ENCODE measurements around the gene SLC7A1. TPM values are rescaled to one million over a fixed set of nuclear protein-coding genes. Genes with fewer than 3 reads are reported as not detected.

SLC7A1 gene
- total RNA-seq, 1 donor from 2014 or later = 31.9 TPM

- DNase-seq (ENCODE audit: low spot score) = no peak
Measured at GRCh38 chr13:29490561-29490885, 105.0 kb downstream of the SLC7A1 start.

DNA sequence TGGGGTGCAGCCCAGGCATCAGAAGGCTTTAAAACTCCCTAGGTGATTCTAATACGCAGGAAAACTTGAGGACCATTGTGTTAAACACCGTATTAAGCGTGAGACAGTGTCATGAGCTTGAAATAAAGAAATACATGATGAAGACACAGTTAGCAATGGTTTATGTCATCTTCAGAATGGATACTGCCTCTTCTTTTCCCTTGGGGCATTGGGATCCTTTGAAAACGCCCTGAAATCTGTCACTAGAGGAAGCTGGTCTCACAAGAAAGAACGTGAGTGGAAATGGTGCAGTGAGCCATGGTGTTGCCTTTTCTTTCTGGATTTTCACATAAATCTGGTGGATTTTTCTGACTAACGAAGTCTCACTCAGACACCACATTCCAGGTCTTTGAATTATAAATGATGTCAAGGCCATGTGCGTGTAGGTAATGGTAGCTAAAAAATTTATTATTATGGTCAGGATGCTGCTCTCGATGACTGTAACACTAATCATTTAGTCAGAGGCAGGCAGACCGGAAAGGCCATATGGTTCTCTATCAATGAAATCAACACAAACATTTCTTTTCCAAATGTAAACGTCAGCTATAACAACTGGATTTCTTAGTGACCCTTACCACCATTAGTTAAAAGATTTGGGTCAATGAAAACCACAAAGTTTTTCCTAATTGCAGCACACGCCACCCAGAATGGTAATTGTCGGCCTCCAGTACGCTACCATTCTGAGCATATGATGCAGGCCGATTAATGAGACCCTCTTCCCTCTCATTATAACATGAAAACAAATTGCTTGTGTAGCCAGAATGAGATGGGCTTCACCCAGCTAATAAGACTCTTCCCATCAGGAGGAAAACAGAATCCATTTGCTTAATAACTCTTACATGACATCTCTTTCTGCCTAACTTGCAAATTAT is 105.6 kb downstream of the SLC7A1 start:
- DNase-seq (ENCODE audit: low spot score) = no peak

- DNase-seq (ENCODE audit: low spot score) = peak; percentile 68
Measured at GRCh38 chr13:29487466-29488454, 107.7 kb downstream of the SLC7A1 start.

DNA sequence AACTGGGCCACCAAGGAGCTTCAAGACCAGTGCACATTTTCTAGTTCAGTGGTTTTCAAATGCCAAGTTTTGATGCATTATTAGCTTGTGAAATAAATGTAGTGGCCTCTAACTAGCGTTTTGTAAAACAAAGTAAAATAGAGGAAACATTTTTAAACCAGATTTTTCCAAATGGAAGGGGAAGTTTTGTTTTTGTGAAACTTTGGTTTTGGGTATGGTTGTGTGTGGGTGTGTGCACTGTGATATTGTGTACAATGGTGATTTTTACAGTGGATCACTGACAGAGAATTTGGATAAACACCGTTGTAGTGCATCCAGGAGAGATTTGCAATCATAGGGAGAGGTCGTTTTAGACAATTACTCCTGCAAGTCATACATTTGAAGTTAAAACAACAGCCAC is 108.9 kb downstream of the SLC7A1 start:
- no peak for DNase-seq (ENCODE audit: low spot score)

DNA sequence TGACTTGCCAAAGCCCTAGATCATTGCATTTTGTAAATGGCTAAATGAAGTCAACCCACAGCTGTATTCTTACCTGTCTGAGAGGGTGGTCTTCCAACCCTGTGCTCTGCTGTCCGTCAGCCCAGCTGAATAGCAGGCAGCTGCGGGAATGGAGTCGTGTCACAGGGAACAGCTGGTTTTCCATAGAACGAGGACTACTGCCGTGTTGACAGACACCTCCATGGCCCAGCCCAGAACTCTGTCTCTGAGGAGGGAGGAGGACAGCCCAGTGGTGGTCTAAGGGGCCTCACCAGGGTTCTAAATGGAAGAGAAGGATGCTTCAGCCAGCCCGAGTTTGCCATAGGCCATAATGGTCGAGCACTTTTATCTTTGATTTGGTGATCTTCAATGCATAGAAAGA is 110.7 kb downstream of the SLC7A1 start:
- DNase-seq (ENCODE audit: low spot score) = peak; percentile 78

- peak; percentile 64 for DNase-seq (ENCODE audit: low spot score)
Measured at GRCh38 chr13:29484236-29484635, 111.3 kb downstream of the SLC7A1 start.

DNA sequence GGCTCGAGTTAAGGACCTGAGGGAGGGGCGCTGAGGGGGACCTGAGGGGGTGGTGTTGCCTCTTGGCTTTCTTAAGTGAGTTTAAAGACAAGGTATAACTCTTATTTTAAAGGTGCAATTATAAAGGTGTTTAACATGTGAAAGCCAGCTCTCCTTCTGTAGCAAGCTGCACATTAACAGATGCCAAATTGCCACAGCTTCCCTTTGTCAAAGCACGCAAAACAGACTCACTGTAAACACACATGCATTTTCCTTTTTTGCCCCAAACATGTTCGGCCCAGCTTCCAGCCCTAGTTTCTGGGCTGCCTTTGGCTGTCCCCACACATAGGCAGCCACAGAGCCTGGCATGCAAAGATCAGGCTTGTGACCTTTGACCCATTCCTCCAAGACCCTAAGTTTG is 111.9 kb downstream of the SLC7A1 start:
- DNase-seq (ENCODE audit: low spot score) = no peak

DNA sequence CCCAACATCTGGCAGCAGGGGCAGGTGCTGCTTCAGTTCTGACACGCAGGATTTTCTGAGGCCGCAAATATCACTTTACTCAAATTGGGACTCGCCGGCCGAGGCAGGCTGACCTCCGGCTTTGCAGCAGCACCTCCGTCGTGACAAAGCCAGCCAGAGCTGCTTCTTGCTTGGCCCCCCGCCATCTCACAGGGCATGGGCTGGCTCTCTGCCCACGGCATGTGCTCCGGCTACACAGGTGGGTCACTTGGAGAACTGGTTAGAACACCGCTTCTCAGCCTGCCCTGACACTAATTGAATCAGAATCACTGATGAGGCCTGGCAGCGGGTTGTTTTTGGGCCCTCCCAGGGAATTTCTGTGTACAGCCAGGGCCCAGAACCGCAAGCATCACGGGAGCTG is 112.3 kb downstream of the SLC7A1 start:
- peak; percentile 75 for DNase-seq (ENCODE audit: low spot score)

DNA sequence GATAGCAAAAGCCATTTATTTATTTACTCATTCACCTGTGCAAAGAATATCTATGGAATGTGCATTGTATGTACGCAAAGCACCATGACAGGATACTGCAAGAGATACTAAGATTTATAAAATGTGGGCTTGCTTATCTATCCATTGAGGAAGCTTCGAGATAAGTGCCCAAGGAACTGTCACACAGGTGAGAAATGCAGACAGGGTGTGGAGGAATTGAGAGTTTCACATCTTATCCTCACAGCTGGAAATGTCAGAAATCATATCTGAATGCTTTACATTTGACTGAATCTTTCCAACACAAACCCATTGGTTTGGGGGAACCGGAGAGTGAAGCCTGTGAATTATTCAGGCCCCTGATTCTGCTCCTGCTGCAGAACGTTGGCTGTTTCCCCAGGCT is 113.0 kb downstream of the SLC7A1 start:
- no peak for DNase-seq (ENCODE audit: low spot score)

DNA sequence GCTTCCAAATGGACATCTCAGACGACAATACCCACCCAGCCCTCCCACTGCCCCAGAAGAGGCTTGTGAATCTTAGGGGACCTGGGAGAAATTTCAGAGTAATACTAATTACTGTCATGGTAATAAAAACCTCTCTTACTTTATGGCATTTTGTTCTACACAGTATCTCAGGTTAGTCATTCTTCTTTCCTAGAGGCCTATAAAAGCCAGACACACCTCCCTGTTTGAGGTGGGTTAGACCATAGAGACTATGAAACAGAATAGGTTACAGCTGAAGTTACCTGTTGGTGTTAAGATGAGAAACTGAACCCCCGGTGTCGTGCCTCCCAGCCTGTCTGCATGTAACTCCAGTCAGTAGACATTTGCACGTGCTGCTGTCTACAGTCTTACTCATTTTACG is 113.9 kb downstream of the SLC7A1 start:
- peak; percentile 18 for DNase-seq (ENCODE audit: low spot score)

DNA sequence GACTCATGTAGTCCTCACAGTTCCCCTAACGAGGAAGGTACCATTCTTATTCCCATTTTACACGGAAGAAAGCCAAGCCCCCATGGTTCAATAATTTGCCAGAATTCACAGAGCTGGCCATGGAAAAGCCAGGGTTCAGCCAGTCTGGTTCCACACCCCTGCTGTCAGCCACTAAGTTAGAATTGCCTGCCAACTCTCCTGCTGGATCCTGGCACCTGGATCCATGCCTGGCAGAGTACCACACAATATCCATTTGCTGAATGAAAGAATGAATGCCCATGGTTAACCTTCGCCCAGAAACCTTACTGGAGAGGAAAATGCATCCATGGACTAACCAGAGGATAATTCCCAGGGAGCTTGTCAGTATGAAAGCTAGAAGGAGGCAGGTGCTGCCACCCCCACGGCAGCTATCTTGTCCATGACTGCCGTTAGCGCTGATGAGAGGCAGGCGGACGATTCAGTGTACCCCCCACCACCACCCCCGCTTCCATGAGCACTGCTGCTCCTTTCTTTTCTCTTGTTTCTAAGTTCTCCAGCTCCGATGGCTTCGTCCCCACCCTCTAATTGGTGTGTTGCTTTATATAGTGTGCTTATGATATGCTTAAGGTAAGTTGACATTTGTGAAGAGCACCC is 114.5 kb downstream of the SLC7A1 start:
- no peak for DNase-seq (ENCODE audit: low spot score)

DNA sequence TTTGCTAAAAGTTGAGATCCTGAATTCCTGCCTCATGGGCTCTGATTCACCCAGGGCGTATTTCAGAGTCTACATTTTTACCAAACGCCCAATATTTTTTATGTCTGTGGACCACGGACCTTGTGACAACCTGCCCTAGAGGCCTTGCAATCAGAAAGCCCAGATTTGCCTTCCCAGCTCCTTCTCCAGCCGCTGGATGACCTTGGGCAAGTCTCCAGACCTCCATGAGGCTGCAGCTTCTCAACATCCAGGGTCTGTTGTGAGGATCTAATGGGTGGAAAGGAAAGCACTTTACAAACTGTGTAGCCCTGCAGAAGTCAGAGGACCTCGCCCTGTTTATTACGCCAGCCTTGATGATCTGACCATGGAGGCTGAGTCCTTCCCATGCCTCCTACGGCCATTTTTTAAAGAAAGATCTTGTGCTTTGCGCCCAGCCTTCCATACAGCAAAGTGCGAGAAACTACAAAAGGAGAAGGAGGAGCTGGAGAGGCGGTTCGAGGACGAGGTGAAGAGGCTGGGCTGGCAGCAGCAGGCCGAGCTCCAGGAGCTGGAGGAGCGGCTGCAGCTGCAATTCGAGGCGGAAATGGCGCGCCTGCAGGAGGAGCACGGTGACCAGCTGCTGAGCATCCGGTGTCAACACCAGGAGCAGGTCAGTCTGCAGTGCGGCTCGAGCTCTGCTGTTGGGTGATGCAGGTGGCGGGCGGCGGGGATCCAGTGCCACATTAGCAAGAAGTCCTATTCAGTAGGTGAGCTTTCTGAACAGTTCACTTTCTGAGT is 115.6 kb downstream of the SLC7A1 start:
- no peak for DNase-seq (ENCODE audit: low spot score)

DNA sequence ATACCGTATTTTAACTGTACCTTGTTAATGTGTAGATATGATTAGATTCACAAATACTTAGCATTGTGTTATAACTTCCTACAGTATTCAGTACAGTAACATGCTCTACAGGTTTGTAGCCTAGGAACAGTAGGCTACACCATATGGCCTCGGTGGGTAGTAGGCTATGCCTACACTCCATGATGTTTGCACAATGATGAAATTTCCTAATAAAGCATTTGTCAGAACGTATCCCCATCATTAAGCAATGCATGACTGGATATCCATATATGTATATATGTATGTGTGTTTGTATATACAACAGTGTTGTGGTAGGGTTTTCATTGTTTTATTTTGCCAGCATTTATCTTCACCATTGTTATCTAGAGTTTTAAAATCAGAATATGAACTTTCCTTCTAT is 119.4 kb downstream of the SLC7A1 start:
- DNase-seq (ENCODE audit: low spot score) = no peak

DNA sequence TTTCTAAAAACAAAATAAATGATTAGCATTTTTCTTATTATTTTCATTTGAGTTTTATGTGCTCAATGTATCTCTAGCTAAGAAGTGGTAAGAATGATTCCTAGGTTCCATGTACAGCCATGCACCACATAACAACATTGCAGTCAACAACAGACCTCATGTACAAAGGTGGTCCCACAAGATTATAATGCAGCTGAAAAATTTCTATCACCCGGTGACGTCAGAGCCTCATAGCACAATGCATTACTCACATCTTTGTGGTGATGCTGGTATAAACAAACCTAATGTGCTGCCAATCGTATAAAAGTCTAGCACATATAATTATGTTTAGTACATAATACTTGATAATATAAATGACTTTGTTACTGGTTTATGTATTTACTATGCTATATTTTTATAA is 120.5 kb downstream of the SLC7A1 start:
- DNase-seq (ENCODE audit: low spot score) = no peak

GRCh38 chr13:29473166-29473565 is 122.3 kb downstream of the SLC7A1 start:
- no peak for DNase-seq (ENCODE audit: low spot score)

GRCh38 chr13:29472332-29472961 is 123.0 kb downstream of the SLC7A1 start:
- DNase-seq (ENCODE audit: low spot score) = no peak

DNA sequence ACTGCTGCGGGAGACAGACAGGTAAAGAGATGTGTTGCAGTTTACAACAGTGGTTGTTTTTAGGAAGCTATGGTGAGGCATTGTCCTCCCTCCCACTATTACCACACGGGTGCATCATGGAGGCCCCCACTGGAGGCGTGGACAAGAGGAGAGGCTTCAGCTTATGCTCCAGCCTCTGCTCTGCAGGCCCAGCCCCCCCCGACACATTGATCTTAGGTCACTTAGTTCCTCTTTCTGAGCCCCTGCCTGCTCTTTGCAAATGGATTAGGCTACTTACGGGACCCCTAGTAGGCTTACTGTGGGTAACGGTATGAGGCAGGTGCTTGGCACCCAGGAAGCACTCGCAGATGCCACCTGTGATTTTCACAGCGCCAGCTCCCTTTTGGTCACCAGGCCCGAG is 123.9 kb downstream of the SLC7A1 start:
- DNase-seq (ENCODE audit: low spot score) = no peak

DNA sequence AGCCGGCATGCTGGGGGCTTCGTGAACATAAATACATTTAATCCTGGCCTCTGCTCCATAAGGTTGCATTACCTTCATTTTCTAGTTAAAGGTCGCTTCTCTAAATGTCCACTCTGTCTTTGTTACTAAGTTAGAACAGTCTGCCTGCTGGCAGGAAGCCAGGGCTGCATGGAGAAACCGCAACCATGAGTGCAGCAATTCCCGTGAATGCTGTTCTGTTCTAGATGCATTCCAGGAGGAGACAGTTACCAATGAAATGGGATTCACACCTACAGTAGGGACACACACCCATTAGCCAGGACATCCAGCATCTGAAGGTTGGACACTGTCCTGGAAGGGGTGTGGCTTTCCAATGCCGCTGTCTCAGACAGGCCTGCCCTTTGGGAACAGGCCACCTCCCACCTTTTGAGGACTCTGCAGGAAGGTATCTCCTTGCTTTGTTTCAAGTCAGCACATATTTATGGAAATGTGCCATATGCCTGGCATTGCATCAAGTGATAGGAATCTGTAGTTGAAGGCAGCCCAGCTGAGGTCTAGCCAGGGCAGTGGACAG is 129.7 kb downstream of the SLC7A1 start:
- DNase-seq (ENCODE audit: low spot score) = no peak

DNA sequence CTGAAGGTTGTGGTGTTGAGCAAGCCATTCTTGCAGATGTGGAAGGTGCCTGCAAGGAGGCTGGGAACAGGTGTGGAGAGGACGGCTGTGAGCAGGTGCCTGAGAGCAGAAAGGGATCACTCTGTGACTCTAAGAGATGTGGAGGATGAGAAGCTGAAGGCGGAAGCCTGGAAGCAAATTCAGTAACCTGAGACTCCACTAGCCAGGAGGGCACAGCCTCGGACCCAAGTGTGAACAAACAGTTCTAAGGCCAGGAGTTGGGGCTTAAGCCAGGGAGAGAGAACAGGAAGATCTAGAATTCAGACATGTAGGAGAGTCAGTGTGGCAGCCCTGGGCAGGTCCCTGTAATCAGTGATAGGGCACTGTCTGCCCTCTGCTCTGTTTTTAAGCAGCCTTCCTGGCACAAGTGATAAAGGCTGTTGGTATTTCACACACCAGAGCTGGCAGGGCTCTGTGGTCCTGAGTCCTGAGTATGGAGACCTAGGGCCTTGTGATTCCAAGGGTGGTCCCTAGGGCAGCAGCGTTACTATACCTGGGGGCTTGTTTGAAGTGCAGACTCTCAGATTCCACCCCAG is 131.3 kb downstream of the SLC7A1 start:
- DNase-seq (ENCODE audit: low spot score) = no peak
